Suprapubic skin (tissue), 4 donors: ENCODE results near the gene TRAF7. TPM values are rescaled to one million over a fixed set of nuclear protein-coding genes. Genes with fewer than 3 reads are reported as not detected.
A peak's percentile ranks its signal among the peaks of the same experiment; 100 is the strongest.
"Not testable (repeated sequence)": the region's sequence is repeated elsewhere in the genome, so short reads cannot be mapped to it uniquely, and the experiment has no call there.

Source experiments
- DNase-seq, 2 donors: peaks; one replicate each; pipeline ENCODE4 v3.0.0-alpha.2; 2019; ENCODE audit warnings: low spot score in 2 of 2
- H3K27ac ChIP-seq: fragments of 200-600 bp; sonication (generic); one replicate; pipeline ENCODE4 v1.5.1; 2019
- H3K27me3 ChIP-seq: fragments of 200-600 bp; sonication (generic); one replicate; pipeline ENCODE4 v1.5.1; 2019
- H3K36me3 ChIP-seq: fragments of 200-600 bp; sonication (generic); one replicate; pipeline ENCODE4 v1.5.1; 2019
- H3K4me1 ChIP-seq: fragments of 200-600 bp; sonication (generic); one replicate; pipeline ENCODE4 v1.5.1; 2019
- H3K4me3 ChIP-seq: fragments of 200-600 bp; sonication (generic); one replicate; pipeline ENCODE4 v1.5.1; 2019; ENCODE audit warnings: mild to moderate bottlenecking
- H3K9me3 ChIP-seq: fragments of 200-600 bp; sonication (generic); one replicate; pipeline ENCODE4 v1.5.1; 2019
- CTCF ChIP-seq, 2 donors: fragments of 200-600 bp in 1 of 2; fragments of 450-650 bp in 1 of 2; sonication (generic) in 1 of 2; IDR thresholded peaks; one replicate each; pipeline ENCODE4 v1.5.1; 2016 to 2019; ENCODE audit warnings: antibody characterized with exemption in 2 of 2, mild to moderate bottlenecking in 1 of 2, moderate library complexity in 1 of 2
- EP300 ChIP-seq: sonication (generic); formaldehyde crosslinking; IDR thresholded peaks from one replicate; pipeline ENCODE4 v1.6.1; 2017; ENCODE audit warnings: antibody characterized with exemption
- POLR2A ChIP-seq, 2 donors: fragments of 450-650 bp; IDR thresholded peaks; one replicate each; pipeline ENCODE4 v1.6.1; 2017; ENCODE audit warnings: antibody characterized with exemption in 2 of 2, mild to moderate bottlenecking in 2 of 2, moderate library complexity in 2 of 2
- POLR2AphosphoS5 ChIP-seq, 3 donors: sonication (generic); formaldehyde crosslinking; IDR thresholded peaks; one replicate each; pipeline ENCODE4 v1.6.1; 2017; ENCODE audit warnings: antibody characterized with exemption in 3 of 3
- WGBS: methylation state at CpG from one replicate; pipeline ENCODE4 v1.1.5; 2018; 5-methylcytosine and 5-hydroxymethylcytosine counted together
- total RNA-seq, 4 donors: library from RNA; depleted of rRNA; stranded (reverse); fragments of >200 nt; gene quantifications; one replicate each; pipeline ENCODE4 v1.1.0, GENCODE V29; 2016

Gene TRAF7
- total RNA-seq, 4 donors from 2014 or later: 53.4 to 74.7 (median 66.5) TPM

GRCh38 chr16:2122429-2122828, 33.2 kb upstream of the TRAF7 start:
- Histone ChIP-seq H3K27ac (peak overlapping the region; percentile 29), H3K36me3 (peaks cover under 1% of the 10 kb centered on the region), H3K4me3 (no peak overlapping the region), H3K4me1 (peaks cover 69% of the 10 kb centered on the region), H3K27me3 (no peaks in the 10 kb centered on the region), H3K9me3 (no peaks in the 10 kb centered on the region)
- WGBS: 73% methylated on average over 9 of the region's 17 CpGs
- no peak for TF ChIP-seq POLR2AphosphoS5 (IDR thresholded peaks at IDR 0.05)
- no peak for TF ChIP-seq CTCF (IDR thresholded peaks at IDR 0.05)
- no peak for TF ChIP-seq POLR2A (IDR thresholded peaks at IDR 0.05)
- TF ChIP-seq EP300: no peak
- DNase-seq: no peak

- H3K4me1 ChIP-seq: peaks cover 71% of the 10 kb centered on the region
- not testable (repeated sequence) for H3K36me3 ChIP-seq, DNase-seq, H3K9me3 ChIP-seq, H3K27me3 ChIP-seq, H3K4me3 ChIP-seq
- WGBS: no CpG with 5 or more reads among the region's 26 CpGs
- H3K27ac ChIP-seq: peak overlapping the region; percentile 41
These were observed 32.5 kb upstream of the TRAF7 start for GRCh38 chr16:2122934-2123683.

- peak overlapping the region; percentile 38 for H3K4me3 ChIP-seq
- DNase-seq, H3K36me3 ChIP-seq, H3K9me3 ChIP-seq, H3K27me3 ChIP-seq: not testable (repeated sequence)
- H3K4me1 ChIP-seq: peaks cover 78% of the 10 kb centered on the region
- H3K27ac ChIP-seq: peak overlapping the region; percentile 86
- 40% methylated on average over 1 of the region's 27 CpGs for WGBS
These were observed 31.7 kb upstream of the TRAF7 start for GRCh38 chr16:2123706-2124376.

GRCh38 chr16:2124377-2124693, 31.2 kb upstream of the TRAF7 start:
- whole genome bisulfite sequencing: no CpG with 5 or more reads among the region's 11 CpGs
- H3K9me3 ChIP-seq, H3K36me3 ChIP-seq, DNase-seq, H3K27me3 ChIP-seq: not testable (repeated sequence)
- peak overlapping the region; percentile 86 for H3K27ac ChIP-seq
- H3K4me1 ChIP-seq: peaks cover 80% of the 10 kb centered on the region
- peak overlapping the region; percentile 38 for H3K4me3 ChIP-seq

GRCh38 chr16:2124694-2125444, 30.7 kb upstream of the TRAF7 start:
- peak overlapping the region; percentile 38 for H3K4me3 ChIP-seq
- 0% methylated on average over 9 of the region's 37 CpGs for WGBS
- not testable (repeated sequence) for H3K27me3 ChIP-seq, H3K36me3 ChIP-seq, DNase-seq, H3K9me3 ChIP-seq
- H3K27ac ChIP-seq: peak overlapping the region; percentile 86
- H3K4me1 ChIP-seq: peaks cover 81% of the 10 kb centered on the region

GRCh38 chr16:2125609-2126008, 30.0 kb upstream of the TRAF7 start:
- peak overlapping the region; percentile 86 for H3K27ac ChIP-seq
- H3K27me3 ChIP-seq, DNase-seq, H3K9me3 ChIP-seq, H3K36me3 ChIP-seq: not testable (repeated sequence)
- 26% methylated on average over 11 of the region's 11 CpGs for WGBS
- H3K4me3 ChIP-seq: peak overlapping the region; percentile 38
- H3K4me1 ChIP-seq: peaks cover 85% of the 10 kb centered on the region

- Histone ChIP-seq H3K4me1 (peaks cover 84% of the 10 kb centered on the region), H3K4me3 (peak overlapping the region; percentile 38), H3K27ac (peak overlapping the region; percentile 86)
- H3K36me3 ChIP-seq, H3K27me3 ChIP-seq, H3K9me3 ChIP-seq, DNase-seq: not testable (repeated sequence)
- WGBS: 27% methylated on average over 2 of the region's 21 CpGs
These were observed 29.3 kb upstream of the TRAF7 start for GRCh38 chr16:2126161-2126743.

- Histone ChIP-seq H3K4me1 (peaks cover 76% of the 10 kb centered on the region), H3K27ac (peak overlapping the region; percentile 86), H3K4me3 (peak overlapping the region; percentile 38)
- H3K27me3 ChIP-seq, H3K9me3 ChIP-seq, DNase-seq, H3K36me3 ChIP-seq: not testable (repeated sequence)
- WGBS: no CpG with 5 or more reads among the region's 31 CpGs
These were observed 28.5 kb upstream of the TRAF7 start for GRCh38 chr16:2126928-2127556.

GRCh38 chr16:2127630-2128280, 27.8 kb upstream of the TRAF7 start:
- not testable (repeated sequence) for H3K9me3 ChIP-seq, H3K4me3 ChIP-seq, H3K27me3 ChIP-seq, DNase-seq, H3K36me3 ChIP-seq
- H3K4me1 ChIP-seq: peaks cover 69% of the 10 kb centered on the region
- 0% methylated on average over 3 of the region's 3 CpGs for WGBS
- H3K27ac ChIP-seq: peak overlapping the region; percentile 86

GRCh38 chr16:2129251-2129650, 26.3 kb upstream of the TRAF7 start:
- H3K4me3 ChIP-seq, H3K36me3 ChIP-seq, H3K27me3 ChIP-seq, DNase-seq, H3K27ac ChIP-seq, H3K9me3 ChIP-seq: not testable (repeated sequence)
- peaks cover 61% of the 10 kb centered on the region for H3K4me1 ChIP-seq
- WGBS: 43% methylated on average over 9 of the region's 11 CpGs

- not testable (repeated sequence) for DNase-seq, H3K9me3 ChIP-seq, H3K4me3 ChIP-seq, H3K36me3 ChIP-seq, H3K27me3 ChIP-seq
- Histone ChIP-seq H3K4me1 (peaks cover 54% of the 10 kb centered on the region), H3K27ac (peak overlapping the region; percentile 38)
- WGBS: 24% methylated on average over 15 of the region's 22 CpGs
These were observed 25.6 kb upstream of the TRAF7 start for GRCh38 chr16:2129890-2130447.
